Hematopoietic multipotent progenitor cell treated with erythropoietin and hydrocortisone succinate and interleukin-3 and kit ligand, for 6 days (in vitro differentiated cells): Measurements from ENCODE around the gene PPP1R2B.

Experiments used
- DNase-seq: peaks from one replicate; pipeline ENCODE4 v3.0.0-alpha.2; 2015

The PPP1R2B gene

DNA sequence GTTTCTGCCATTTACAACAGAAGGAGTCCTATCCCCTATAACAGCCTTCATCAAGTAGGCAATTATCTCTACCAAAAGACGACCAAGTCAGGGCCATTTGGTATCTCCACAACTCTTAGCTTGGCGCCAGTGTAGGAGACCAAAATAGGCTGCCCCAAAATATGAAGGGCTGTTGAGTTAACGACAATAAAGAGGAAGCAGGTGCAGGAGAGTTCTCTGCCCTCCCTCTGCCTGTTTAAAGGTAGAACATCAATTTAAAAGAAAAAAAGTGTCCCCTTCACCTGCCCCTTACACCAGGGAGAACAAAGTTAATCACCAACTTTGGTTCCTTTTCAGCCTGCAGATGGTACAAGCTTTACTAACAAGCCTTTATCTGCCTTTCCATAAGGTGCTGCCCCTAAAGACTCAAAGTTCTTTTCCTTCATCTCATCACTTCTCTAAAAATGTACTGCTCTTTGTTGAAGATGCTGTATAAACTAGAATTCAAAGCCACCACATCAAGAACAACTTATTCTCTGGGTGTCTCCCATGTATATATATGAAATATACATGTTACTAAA lies 33.3 kb downstream of the PPP1R2B start:
- DNase-seq: no peak

- DNase-seq: no peak
Observed at GRCh38 chr5:156888520-156888919, 38.4 kb downstream of the PPP1R2B start.

DNA sequence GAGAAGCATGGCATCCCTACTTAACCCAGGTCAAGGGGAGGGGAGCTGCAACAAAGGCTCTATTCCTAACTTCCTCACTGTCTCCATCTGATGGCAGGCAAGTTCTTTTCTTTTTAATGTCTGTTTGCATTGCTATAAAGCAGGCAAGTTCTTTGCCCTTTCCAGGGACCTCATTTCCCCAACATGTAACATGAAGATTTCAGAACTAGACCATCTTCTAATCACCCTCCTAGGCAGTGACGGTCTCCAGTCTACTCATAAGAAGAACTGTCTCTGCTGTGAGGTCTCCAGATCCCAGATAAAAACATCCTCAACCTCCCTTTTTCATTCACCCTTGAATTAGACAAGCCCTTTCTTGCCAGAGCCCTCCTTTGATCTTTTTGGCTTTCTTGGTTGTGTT lies 42.1 kb downstream of the PPP1R2B start:
- DNase-seq: no peak

GRCh38 chr5:156892864-156893263 lies 42.8 kb downstream of the PPP1R2B start:
- DNase-seq: no peak

DNA sequence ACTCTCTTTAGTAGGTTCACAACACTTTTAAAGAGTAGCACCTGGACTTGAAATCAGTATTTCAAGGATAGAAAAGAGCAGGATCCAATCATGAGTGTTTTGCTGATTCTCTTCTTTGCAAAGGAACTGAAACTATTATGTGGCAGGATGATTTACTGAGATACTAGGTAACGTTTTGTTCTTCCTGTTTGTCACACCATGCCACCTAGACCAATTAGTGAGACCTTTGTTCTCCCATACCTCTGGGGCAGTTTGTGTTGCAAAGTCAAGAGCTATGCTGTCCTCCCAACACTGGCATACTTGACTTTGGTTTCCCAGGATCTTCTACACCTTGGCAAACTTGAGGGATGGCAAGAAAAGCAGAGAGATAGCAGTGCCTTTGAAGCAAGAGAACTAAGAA lies 43.4 kb downstream of the PPP1R2B start:
- DNase-seq: no peak

DNA sequence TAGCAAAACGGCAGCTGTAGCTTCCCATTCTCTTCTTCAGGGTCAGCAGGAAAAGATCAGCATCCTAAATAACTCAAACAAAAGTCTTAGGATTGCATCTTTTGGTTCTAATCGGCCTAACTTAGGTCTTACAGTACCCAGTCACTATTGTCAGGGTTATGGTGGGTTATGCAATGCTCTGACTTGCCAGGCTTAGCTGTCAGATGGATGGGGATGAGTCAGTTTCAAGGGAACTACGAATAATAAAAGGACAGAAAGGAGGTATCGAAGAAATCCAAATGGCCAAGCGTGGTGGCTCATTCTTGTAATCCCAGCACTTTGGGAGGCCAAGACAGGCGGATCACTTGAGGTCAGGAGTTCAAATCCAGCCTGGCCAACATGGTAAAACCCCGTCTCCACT lies 46.5 kb downstream of the PPP1R2B start:
- DNase-seq: no peak
